Glutamatergic neuron (in vitro differentiated cells): ENCODE data around the gene PKHD1. TPM values are rescaled to one million over a fixed set of nuclear protein-coding genes. Genes with fewer than 3 reads are reported as not detected.

Experiments
- DNase-seq: peaks from one replicate; pipeline ENCODE4 v3.0.0; 2022
- H3K27ac Mint-ChIP-seq: one replicate; pipeline ENCODE4 v1.8.0; 2020; ENCODE audit warnings: mild to moderate bottlenecking, mixed read lengths, inconsistent platforms; ENCODE audit not compliant: unreplicated experiment
- H3K27me3 Mint-ChIP-seq: one replicate; pipeline ENCODE4 v1.8.0; 2020; ENCODE audit warnings: mild to moderate bottlenecking, moderate library complexity, mixed read lengths, inconsistent platforms; ENCODE audit not compliant: unreplicated experiment
- H3K36me3 Mint-ChIP-seq: one replicate; pipeline ENCODE4 v1.8.0; 2020; ENCODE audit warnings: mild to moderate bottlenecking, mixed read lengths, inconsistent platforms; ENCODE audit not compliant: unreplicated experiment
- H3K4me1 Mint-ChIP-seq: one replicate; pipeline ENCODE4 v1.8.0; 2020; ENCODE audit warnings: mild to moderate bottlenecking, low read depth, mixed read lengths, inconsistent platforms; ENCODE audit not compliant: unreplicated experiment
- H3K4me3 Mint-ChIP-seq: one replicate; pipeline ENCODE4 v1.8.0; 2020; ENCODE audit warnings: mild to moderate bottlenecking, mixed read lengths, inconsistent platforms; ENCODE audit not compliant: unreplicated experiment
- H3K9me3 Mint-ChIP-seq: one replicate; pipeline ENCODE4 v1.8.0; 2020; ENCODE audit warnings: mild to moderate bottlenecking, moderate library complexity, mixed read lengths, inconsistent platforms; ENCODE audit not compliant: unreplicated experiment
- CTCF ChIP-seq: fragments of 200-600 bp; sonication (generic); IDR thresholded peaks from one replicate; pipeline ENCODE4 v1.5.0; 2021; ENCODE audit not compliant: partially characterized antibody, unreplicated experiment
- total RNA-seq: library from RNA; stranded (reverse); fragmentation: NEBNext Ultra II Directional; extraction: Animal tissue kit (Norgen Biotek cat#: 25700); gene quantifications from one replicate; pipeline ENCODE4 v1.2.1, GENCODE V29; 2021; ENCODE audit not compliant: unreplicated experiment

The PKHD1 gene
- total RNA-seq, 1 donor from 2014 or later: 0.02 TPM

- TF ChIP-seq CTCF: no peak
- Mint-ChIP-seq H3K27me3 (no peaks in the 10 kb centered on the region), H3K27ac (no peak overlapping the region), H3K9me3 (no peaks in the 10 kb centered on the region), H3K36me3 (no peaks in the 10 kb centered on the region), H3K4me1 (no peaks in the 10 kb centered on the region), H3K4me3 (no peak overlapping the region)
- no peak for DNase-seq
These were observed 296.5 kb downstream of the PKHD1 start for GRCh38 chr6:51790946-51791345.

GRCh38 chr6:51788121-51788520 is 299.3 kb downstream of the PKHD1 start:
- DNase-seq: no peak
- Mint-ChIP-seq H3K27ac (no peak overlapping the region), H3K9me3 (no peaks in the 10 kb centered on the region), H3K36me3 (no peaks in the 10 kb centered on the region), H3K27me3 (no peaks in the 10 kb centered on the region), H3K4me3 (no peak overlapping the region), H3K4me1 (peaks cover 6% of the 10 kb centered on the region)
- no peak for TF ChIP-seq CTCF

GRCh38 chr6:51778666-51779065 is 308.7 kb downstream of the PKHD1 start:
- no peaks in the 10 kb centered on the region for H3K27me3 Mint-ChIP-seq
- TF ChIP-seq CTCF: no peak

GRCh38 chr6:51777618-51778017 is 309.8 kb downstream of the PKHD1 start:
- Mint-ChIP-seq H3K27me3 (no peaks in the 10 kb centered on the region), H3K9me3 (no peaks in the 10 kb centered on the region), H3K27ac (no peak overlapping the region), H3K4me1 (no peaks in the 10 kb centered on the region), H3K4me3 (no peak overlapping the region), H3K36me3 (no peaks in the 10 kb centered on the region)
- no peak for TF ChIP-seq CTCF
- no peak for DNase-seq

More at GRCh38 chr6:51778666-51779065, 308.7 kb downstream of the PKHD1 start:
- Mint-ChIP-seq H3K36me3 (no peaks in the 10 kb centered on the region), H3K4me3 (no peak overlapping the region), H3K4me1 (no peaks in the 10 kb centered on the region), H3K27ac (no peak overlapping the region), H3K9me3 (no peaks in the 10 kb centered on the region)
- DNase-seq: no peak

- H3K27me3 Mint-ChIP-seq: no peaks in the 10 kb centered on the region
- TF ChIP-seq CTCF: no peak
- no peaks in the 10 kb centered on the region for H3K4me1 Mint-ChIP-seq
- no peak for DNase-seq
- no peak overlapping the region for H3K4me3 Mint-ChIP-seq
- no peaks in the 10 kb centered on the region for H3K36me3 Mint-ChIP-seq
- H3K9me3 Mint-ChIP-seq: no peaks in the 10 kb centered on the region
- H3K27ac Mint-ChIP-seq: no peak overlapping the region
These were observed 311.2 kb downstream of the PKHD1 start for GRCh38 chr6:51775942-51776860.
